Smooth muscle cell (in vitro differentiated cells): Measurements from ENCODE around the gene KIAA0825. TPM values are rescaled to one million over a fixed set of nuclear protein-coding genes. Genes with fewer than 3 reads are reported as not detected.

Source experiments
- DNase-seq: peaks from one replicate; lab custom pipeline; 2025; ENCODE audit not compliant: unreplicated experiment; lab: John Stamatoyannopoulos, UW
- H2AFZ ChIP-seq: fragments of 200-600 bp; sonication (generic); 2 replicates; pipeline ENCODE4 v1.6.0; 2016; ENCODE audit warnings: antibody characterized with exemption, low read depth, mild to moderate bottlenecking
- H3F3A ChIP-seq: fragments of 200-600 bp; sonication (generic); 2 replicates; pipeline ENCODE4 v1.6.0; 2017; ENCODE audit warnings: antibody characterized with exemption, low read depth
- H3K27ac ChIP-seq: fragments of 200-600 bp; sonication (generic); 2 replicates; pipeline ENCODE4 v1.5.1; 2016; ENCODE audit warnings: low read depth, mild to moderate bottlenecking
- H3K27me3 ChIP-seq: fragments of 200-600 bp; sonication (generic); 2 replicates; pipeline ENCODE4 v1.6.1; 2016; ENCODE audit warnings: low read depth, mild to moderate bottlenecking
- H3K36me3 ChIP-seq: fragments of 200-600 bp; sonication (generic); 2 replicates; pipeline ENCODE4 v1.5.1; 2016; ENCODE audit warnings: low read depth
- H3K4me1 ChIP-seq: fragments of 200-600 bp; sonication (generic); 2 replicates; pipeline ENCODE4 v1.5.1; 2016; ENCODE audit warnings: low read depth
- H3K4me2 ChIP-seq: fragments of 200-600 bp; sonication (generic); 2 replicates; pipeline ENCODE4 v1.6.0; 2016; ENCODE audit warnings: mild to moderate bottlenecking
- H3K4me3 ChIP-seq: fragments of 200-600 bp; sonication (generic); 2 replicates; pipeline ENCODE4 v1.5.1; 2016; ENCODE audit warnings: mild to moderate bottlenecking
- H3K79me2 ChIP-seq: fragments of 200-600 bp; sonication (generic); 2 replicates; pipeline ENCODE4 v1.6.0; 2016; ENCODE audit warnings: low read depth, mild to moderate bottlenecking
- H3K9ac ChIP-seq: fragments of 200-600 bp; sonication (generic); 2 replicates; pipeline ENCODE4 v1.6.0; 2016; ENCODE audit warnings: low read depth
- H3K9me3 ChIP-seq: fragments of 200-600 bp; sonication (generic); replicated peaks from 2 replicates; pipeline ENCODE4 v1.5.1; 2016; ENCODE audit warnings: low read depth
- H4K20me1 ChIP-seq: fragments of 200-600 bp; sonication (generic); 2 replicates; pipeline ENCODE4 v1.6.0; 2016; ENCODE audit warnings: low read depth
- CTCF ChIP-seq: fragments of 200-600 bp; sonication (generic); IDR thresholded peaks from 2 replicates; pipeline ENCODE4 v1.5.1; 2017; ENCODE audit warnings: borderline replicate concordance, mild to moderate bottlenecking, antibody characterized with exemption; ENCODE audit not compliant: insufficient read depth, poor library complexity, severe bottlenecking
- WGBS: methylation state at CpG from one replicate; pipeline ENCODE4 v1.1.7; 2016; ENCODE audit warnings: low lambda C conversion rate; 5-methylcytosine and 5-hydroxymethylcytosine counted together
- polyA plus RNA-seq: library from polyadenylated mRNA; unstranded; fragments of >200 nt; fragmentation: Nextera tagmentation; extraction: Ambion mirVana; gene quantifications from 2 replicates; pipeline ENCODE4 v1.2.1, GENCODE V29; 2016
- total RNA-seq: library from RNA; depleted of rRNA; stranded (reverse); fragments of >200 nt; gene quantifications from 2 replicates; pipeline ENCODE4 v1.2.3, GENCODE V29; 2014

The KIAA0825 gene
- total and polyA plus RNA-seq, 2 experiments from 2014 or later, result 1.3 to 3.1 TPM

GRCh38 chr5:94618029-94618492, 343 bp downstream of the KIAA0825 start:
- Histone ChIP-seq H3K79me2 (peaks cover 45% of the 10 kb centered on the region), H3F3A (peaks cover 4% of the 10 kb centered on the region), H3K9ac (peak overlapping the region; percentile 10), H3K27ac (peak overlapping the region; percentile 27), H3K9me3 (no peaks in the 10 kb centered on the region), H3K4me2 (peak overlapping the region; percentile 91), H3K4me3 (peak overlapping the region; percentile 78), H3K36me3 (no peaks in the 10 kb centered on the region), H3K27me3 (no peaks in the 10 kb centered on the region), H3K4me1 (peaks cover 18% of the 10 kb centered on the region), H2AFZ (peak overlapping the region; percentile 97), H4K20me1 (no peaks in the 10 kb centered on the region)
- peak; percentile 67 for DNase-seq
- WGBS, result 0% methylated on average over 23 of the region's 23 CpGs
- TF ChIP-seq CTCF, result no peak

- Histone ChIP-seq H3K4me2 (no peak overlapping the region), H3K27ac (no peak overlapping the region), H3K27me3 (no peaks in the 10 kb centered on the region), H3F3A (peaks cover 4% of the 10 kb centered on the region), H3K36me3 (no peaks in the 10 kb centered on the region), H3K4me1 (peaks cover 18% of the 10 kb centered on the region), H3K9me3 (no peaks in the 10 kb centered on the region), H3K79me2 (peaks cover 31% of the 10 kb centered on the region), H3K9ac (no peak overlapping the region), H4K20me1 (no peaks in the 10 kb centered on the region), H3K4me3 (no peak overlapping the region), H2AFZ (no peak overlapping the region)
- DNase-seq, result no peak
- TF ChIP-seq CTCF, result no peak
- WGBS, result 93% methylated on average over 3 of the region's 3 CpGs
Measured at GRCh38 chr5:94615862-94616261, 2.5 kb downstream of the KIAA0825 start.

- H3K27me3 ChIP-seq, result no peaks in the 10 kb centered on the region
- H3K4me2 ChIP-seq, result no peak overlapping the region
- H3K79me2 ChIP-seq, result peaks cover 17% of the 10 kb centered on the region
- H2AFZ ChIP-seq, result no peak overlapping the region
- H3F3A ChIP-seq, result peaks cover 4% of the 10 kb centered on the region
- no peaks in the 10 kb centered on the region for H3K36me3 ChIP-seq
- TF ChIP-seq CTCF, result no peak
- no peaks in the 10 kb centered on the region for H3K9me3 ChIP-seq
- H3K9ac ChIP-seq, result no peak overlapping the region
- H3K4me3 ChIP-seq, result no peak overlapping the region
- no peaks in the 10 kb centered on the region for H4K20me1 ChIP-seq
- no peak for DNase-seq
- H3K4me1 ChIP-seq, result peaks cover 14% of the 10 kb centered on the region
- H3K27ac ChIP-seq, result no peak overlapping the region
- 94% methylated on average over 2 of the region's 2 CpGs for WGBS
Measured at GRCh38 chr5:94614156-94614805, 4.1 kb downstream of the KIAA0825 start.

- no peak for TF ChIP-seq CTCF
- Histone ChIP-seq H3K36me3 (no peaks in the 10 kb centered on the region), H3K27me3 (no peaks in the 10 kb centered on the region), H2AFZ (no peak overlapping the region), H3K79me2 (peaks cover 17% of the 10 kb centered on the region), H3K9ac (no peak overlapping the region), H3K9me3 (no peaks in the 10 kb centered on the region), H3K27ac (no peak overlapping the region), H3K4me1 (peaks cover 12% of the 10 kb centered on the region), H3K4me2 (no peak overlapping the region), H4K20me1 (no peaks in the 10 kb centered on the region), H3K4me3 (no peak overlapping the region), H3F3A (peaks cover 4% of the 10 kb centered on the region)
- no peak for DNase-seq
- WGBS, result 77% methylated on average over 2 of the region's 2 CpGs
Measured at GRCh38 chr5:94613583-94613982, 4.8 kb downstream of the KIAA0825 start.
